Pancreas (tissue), 10 donors: ENCODE results near the gene RIPK1. TPM values are rescaled to one million over a fixed set of nuclear protein-coding genes. Genes with fewer than 3 reads are reported as not detected.

Source experiments
- ATAC-seq, 4 donors: fragments of 200-7000 bp; cut with Tn5 transposase; one replicate each; pipeline versions ENCODE4 v1.8.0 to v1.9.1; 2020; ENCODE audit warnings: mild to moderate bottlenecking in 4 of 4, moderate library complexity in 4 of 4
- DNase-seq, 6 donors: peaks; one replicate each; pipeline ENCODE4 v3.0.0-alpha.2; 2020
- FAIRE-seq: peaks from 2 replicates; lab custom pipeline; 2012; peaks lifted over from hg19 to GRCh38; lab: Jason Lieb, UNC
- H3K27ac ChIP-seq, 4 donors: fragments of 200-600 bp; sonication (generic); 1 replicate in 3 of 4; 2 replicates in 1 of 4; pipeline versions ENCODE4 v1.5.0 to v1.8.0; 2020
- H3K27me3 ChIP-seq, 4 donors: fragments of 200-600 bp; one replicate each; pipeline ENCODE4 v1.8.0; 2021
- H3K36me3 ChIP-seq, 3 donors: fragments of 200-600 bp; sonication (generic) in 1 of 3; one replicate each; pipeline versions ENCODE4 v1.5.0 to v1.8.0; 2020 to 2021
- H3K4me1 ChIP-seq, 3 donors: fragments of 200-600 bp; one replicate each; pipeline ENCODE4 v1.8.0; 2021
- H3K4me3 ChIP-seq, 4 donors: fragments of 200-600 bp; sonication (generic) in 2 of 4; one replicate each; pipeline versions ENCODE4 v1.5.0 to v1.8.0; 2020 to 2021
- H3K9me3 ChIP-seq, 4 donors: fragments of 200-600 bp; one replicate each; pipeline ENCODE4 v1.8.0; 2021
- CTCF ChIP-seq, 4 donors: fragments of 200-600 bp; sonication (generic) in 3 of 4; IDR thresholded peaks; one replicate each; pipeline versions ENCODE4 v1.5.0 to v1.8.0; 2021; ENCODE audit warnings: antibody characterized with exemption in 4 of 4
- WGBS, 2 donors: extraction: QIAGEN DNeasy Blood & Tissue Kit; methylation state at CpG; one replicate each; pipeline ENCODE4 v1.1.7; 2013; 5-methylcytosine and 5-hydroxymethylcytosine counted together
- intact Hi-C, 3 donors: fragments of 100-400 bp; cut with DNase I; formaldehyde crosslinking; loops; one replicate each; pipeline versions ENCODE4 v1.11.1 to v1.14.2; 2022
- polyA plus RNA-seq, 2 donors: library from polyadenylated mRNA; stranded (reverse); fragments of 200-250 nt; gene quantifications; one replicate each; pipeline ENCODE4 v1.2.3, GENCODE V29; 2013
- total RNA-seq, 6 donors: library from RNA; stranded (reverse); fragmentation: NEBNext Ultra II Directional in 4 of 6; extraction: Animal tissue kit (Norgen Biotek cat#: 25700) in 4 of 6; gene quantifications; one replicate each; pipeline versions ENCODE4 v1.2.1 to v1.2.4, GENCODE V29; 2021 to 2023
- donor health status: healthy with polysubstance abuse.
- donor health status: DM: no; HTN: no; CAD: no; lungs with moderate emphysema.
- donor health status: DM: no; HTN: no; CAD: no.
- donor health status: control.
- donor health status: control.
- donor health status: Bipolar disorder and iron deficiency.
- donor health status: DM: yes; HTN: yes; CAD: no.
- donor health status: DM: no; HTN: no; CAD: no.
- donor health status: DM: no; HTN: no; CAD: no.
- donor health status: DM: yes; HTN: yes; CAD: no.

RIPK1 gene
- total and polyA plus RNA-seq, 8 donors = 9.0 to 20.5 (median 9.9) TPM

GRCh38 chr6:3164388-3164787, 96.1 kb downstream of the RIPK1 start:
- ATAC-seq (no peak), FAIRE-seq (no peak), DNase-seq (no peak)
- no peak overlapping the region for H3K4me3 ChIP-seq
- H3K27me3 ChIP-seq = no peaks in the 10 kb centered on the region
- peaks cover 0 to 7% (median 4%) of the 10 kb centered on the region in 3 donors for H3K4me1 ChIP-seq
- no peak for TF ChIP-seq CTCF (IDR thresholded peaks at IDR 0.05)
- 94 to 95% methylated on average over 6 of the region's 6 CpGs for WGBS, 2 donors
- H3K27ac ChIP-seq = no peak overlapping the region
- no peaks in the 10 kb centered on the region for H3K36me3 ChIP-seq
- H3K9me3 ChIP-seq = no peaks in the 10 kb centered on the region
- intact Hi-C loops = loop anchor here in 1 of 3 donors (5.0 kb wide), 1 partner anchor 37 kb away; no protein-coding TSS in a partner anchor

Other genes with a start within 250 kb of the RIPK1 start
- 100 to 1,000 TPM in 5 of 6 donors, 10 to 100 TPM in 1; 94.1 to 285 (median 190) TPM for gene SERPINB1, start 226.6 kb upstream of the RIPK1 start, total RNA-seq
- 10 to 100 TPM; 68.1 to 75.8 TPM for gene SERPINB1, start 226.6 kb upstream of the RIPK1 start, polyA plus RNA-seq
- 1 to 10 TPM in 4 of 6 donors, under 1 TPM in 2; 0.65 to 4.8 (median 1.4) TPM for gene SERPINB9, start 165.2 kb upstream of the RIPK1 start, total RNA-seq
- gene SERPINB9, start 165.2 kb upstream of the RIPK1 start, polyA plus RNA-seq = 1 to 10 TPM; 1.2 to 1.4 TPM
- gene SERPINB6, start 96.9 kb upstream of the RIPK1 start, total RNA-seq = 100 to 1,000 TPM in 2 of 6 donors, 10 to 100 TPM in 4; 77.7 to 110 (median 97.3) TPM
- gene SERPINB6, start 96.9 kb upstream of the RIPK1 start, polyA plus RNA-seq = 100 to 1,000 TPM; 108 to 193 TPM
- gene NQO2, start 68.6 kb upstream of the RIPK1 start, total RNA-seq = 10 to 100 TPM; 12.7 to 21.6 (median 18.0) TPM
- gene NQO2, start 68.6 kb upstream of the RIPK1 start, polyA plus RNA-seq = 10 to 100 TPM; 21.2 to 23.0 TPM
- 10 to 100 TPM in 4 of 6 donors, 1 to 10 TPM in 2; 9.0 to 20.7 (median 12.8) TPM for gene BPHL, start 50.2 kb downstream of the RIPK1 start, total RNA-seq
- 10 to 100 TPM; 19.5 to 22.1 TPM for gene BPHL, start 50.2 kb downstream of the RIPK1 start, polyA plus RNA-seq
- gene TUBB2A, start 89.0 kb downstream of the RIPK1 start, total RNA-seq = 10 to 100 TPM; 16.3 to 55.9 (median 20.0) TPM
- gene TUBB2A, start 89.0 kb downstream of the RIPK1 start, polyA plus RNA-seq = 10 to 100 TPM; 21.3 to 26.0 TPM
- gene TUBB2B, start 159.2 kb downstream of the RIPK1 start, total RNA-seq = 10 to 100 TPM in 2 of 6 donors, 1 to 10 TPM in 4; 1.9 to 17.6 (median 5.7) TPM
- 1 to 10 TPM; 3.8 to 6.1 TPM for gene TUBB2B, start 159.2 kb downstream of the RIPK1 start, polyA plus RNA-seq
- gene PSMG4, start 190.5 kb downstream of the RIPK1 start, total RNA-seq = 10 to 100 TPM; 10.6 to 18.0 (median 15.5) TPM
- 10 to 100 TPM; 23.7 to 40.5 TPM for gene PSMG4, start 190.5 kb downstream of the RIPK1 start, polyA plus RNA-seq